Activated CD8-positive, alpha-beta memory T cell treated with anti-CD3 and anti-CD28 coated beads for 1 hour (primary cell): ENCODE data around the gene BAZ2B.
"Not testable (repeated sequence)": the region's sequence is repeated elsewhere in the genome, so short reads cannot be mapped to it uniquely, and the experiment has no call there.

Experiments used
- DNase-seq, 2 donors: peaks; one replicate each; pipeline ENCODE4 v3.0.0-alpha.2; 2020; ENCODE audit warnings: low read depth in 1 of 2; ENCODE audit errors: extremely low read depth in 1 of 2

BAZ2B gene, protein sequence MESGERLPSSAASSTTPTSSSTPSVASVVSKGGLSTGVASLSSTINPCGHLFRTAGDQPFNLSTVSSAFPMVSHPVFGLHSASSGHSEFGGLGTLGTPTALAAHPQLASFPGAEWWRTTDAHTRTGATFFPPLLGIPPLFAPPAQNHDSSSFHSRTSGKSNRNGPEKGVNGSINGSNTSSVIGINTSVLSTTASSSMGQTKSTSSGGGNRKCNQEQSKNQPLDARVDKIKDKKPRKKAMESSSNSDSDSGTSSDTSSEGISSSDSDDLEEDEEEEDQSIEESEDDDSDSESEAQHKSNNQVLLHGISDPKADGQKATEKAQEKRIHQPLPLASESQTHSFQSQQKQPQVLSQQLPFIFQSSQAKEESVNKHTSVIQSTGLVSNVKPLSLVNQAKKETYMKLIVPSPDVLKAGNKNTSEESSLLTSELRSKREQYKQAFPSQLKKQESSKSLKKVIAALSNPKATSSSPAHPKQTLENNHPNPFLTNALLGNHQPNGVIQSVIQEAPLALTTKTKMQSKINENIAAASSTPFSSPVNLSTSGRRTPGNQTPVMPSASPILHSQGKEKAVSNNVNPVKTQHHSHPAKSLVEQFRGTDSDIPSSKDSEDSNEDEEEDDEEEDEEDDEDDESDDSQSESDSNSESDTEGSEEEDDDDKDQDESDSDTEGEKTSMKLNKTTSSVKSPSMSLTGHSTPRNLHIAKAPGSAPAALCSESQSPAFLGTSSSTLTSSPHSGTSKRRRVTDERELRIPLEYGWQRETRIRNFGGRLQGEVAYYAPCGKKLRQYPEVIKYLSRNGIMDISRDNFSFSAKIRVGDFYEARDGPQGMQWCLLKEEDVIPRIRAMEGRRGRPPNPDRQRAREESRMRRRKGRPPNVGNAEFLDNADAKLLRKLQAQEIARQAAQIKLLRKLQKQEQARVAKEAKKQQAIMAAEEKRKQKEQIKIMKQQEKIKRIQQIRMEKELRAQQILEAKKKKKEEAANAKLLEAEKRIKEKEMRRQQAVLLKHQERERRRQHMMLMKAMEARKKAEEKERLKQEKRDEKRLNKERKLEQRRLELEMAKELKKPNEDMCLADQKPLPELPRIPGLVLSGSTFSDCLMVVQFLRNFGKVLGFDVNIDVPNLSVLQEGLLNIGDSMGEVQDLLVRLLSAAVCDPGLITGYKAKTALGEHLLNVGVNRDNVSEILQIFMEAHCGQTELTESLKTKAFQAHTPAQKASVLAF (N-terminal part only)

DNA sequence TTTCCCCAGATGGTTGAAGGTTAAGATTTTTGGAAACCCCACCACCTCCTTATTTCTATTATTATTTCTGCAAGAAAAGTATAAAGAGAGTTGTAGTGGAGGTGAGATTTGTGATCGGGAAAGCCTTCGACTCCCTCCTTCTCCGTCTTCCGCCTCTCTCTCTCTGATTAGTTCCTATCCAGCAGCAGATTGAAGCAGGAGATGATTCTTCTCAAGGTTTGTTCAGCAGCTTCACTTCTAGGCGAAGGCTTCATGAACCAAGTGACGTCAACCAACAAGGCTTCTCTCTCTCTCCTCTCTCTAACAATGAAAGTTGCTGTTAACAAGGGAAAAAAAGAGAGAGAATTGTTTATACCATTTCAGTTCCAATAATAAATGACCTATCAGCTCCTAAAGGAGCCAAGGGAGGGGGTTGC lies at the start of gene BAZ2B:
Gene BAZ2B (minus strand): TSS at position 263 of the 416 bp plus-strand sequence. CDS start 137,829 bp downstream, outside the sequence.
- DNase-seq: no peak

DNA sequence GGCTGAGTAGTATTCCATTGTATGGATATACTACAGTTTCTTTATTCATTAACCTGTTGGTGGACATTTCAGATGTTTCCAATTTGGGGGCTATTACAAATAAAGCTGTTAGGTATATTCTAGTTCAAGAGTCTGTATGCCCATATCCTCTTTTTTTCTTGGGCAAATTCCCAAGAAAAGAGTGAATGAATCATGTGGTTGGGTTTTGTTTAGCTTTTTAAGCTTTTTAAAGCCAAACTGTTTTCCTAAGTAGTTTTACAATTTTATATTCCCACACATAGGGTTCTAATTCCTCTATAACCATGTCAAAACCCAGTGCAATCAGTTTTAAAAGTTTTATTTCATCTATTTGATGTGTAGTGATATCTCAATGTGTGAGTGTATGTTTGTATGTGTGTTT lies 44.9 kb upstream of the BAZ2B start:
- no peak for DNase-seq

DNA sequence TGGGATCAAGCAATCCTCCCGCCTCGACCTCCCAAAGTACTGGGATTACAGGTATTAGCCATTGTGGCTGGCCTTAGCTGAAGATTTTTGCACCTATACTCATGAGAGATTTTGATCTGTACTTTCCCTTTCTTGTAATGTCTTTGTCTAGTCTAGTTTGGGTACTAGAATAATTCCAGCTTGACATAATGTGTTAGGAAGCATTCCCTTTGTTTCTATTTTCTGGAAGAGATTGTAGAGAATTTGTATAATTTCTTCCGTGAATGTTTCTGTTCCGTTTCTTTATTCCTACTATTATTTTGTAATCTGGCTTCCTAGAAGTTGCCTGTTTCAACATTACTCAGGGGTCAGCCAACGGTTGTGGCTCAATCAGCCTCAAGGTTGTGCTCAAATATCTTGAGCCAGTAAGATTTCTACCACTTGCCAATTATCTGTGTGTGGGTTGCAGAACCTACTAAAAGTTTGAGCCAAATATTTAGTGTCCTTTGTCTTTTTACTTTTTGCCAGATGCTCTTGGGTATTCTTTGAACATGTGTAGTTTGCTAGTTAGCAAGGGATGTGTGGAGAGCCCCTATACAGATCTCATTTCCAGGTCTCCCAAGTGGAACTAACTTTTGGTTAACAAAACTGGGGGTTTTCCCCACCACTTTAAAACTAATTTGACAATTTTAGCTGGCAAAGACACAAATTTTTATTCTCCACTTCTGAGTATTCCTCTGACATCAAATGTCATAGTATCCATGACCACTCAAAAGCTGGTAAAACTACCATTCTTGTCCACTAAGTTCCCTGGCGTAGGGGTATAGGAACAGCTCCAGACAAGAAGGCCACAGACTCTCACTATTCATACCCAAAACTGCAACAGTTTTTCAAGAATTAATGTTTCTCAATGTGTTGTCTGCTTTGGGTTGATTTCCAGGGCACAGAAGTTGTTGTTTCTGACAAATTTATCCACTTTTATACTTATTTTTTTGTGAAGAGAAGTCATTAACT lies 42.8 kb upstream of the BAZ2B start:
- DNase-seq: no peak

DNA sequence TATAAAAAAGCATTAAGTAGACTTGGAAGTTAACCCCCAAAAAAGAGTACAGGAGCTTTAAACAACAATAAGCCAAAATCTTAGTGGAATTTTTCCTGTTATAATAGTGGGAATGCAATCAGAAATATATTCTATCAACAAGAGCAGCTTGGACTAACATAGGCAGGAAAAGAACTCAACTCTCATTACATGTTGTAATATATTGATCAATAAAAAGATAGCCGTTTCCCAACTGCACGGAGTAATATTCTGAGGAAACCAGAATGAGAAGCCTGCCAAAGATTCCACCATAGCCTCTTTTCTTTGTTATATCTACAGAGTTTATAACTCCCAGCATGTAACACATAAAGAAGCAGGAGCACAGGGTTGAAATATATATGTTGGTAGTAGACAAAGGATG lies 37.6 kb upstream of the BAZ2B start:
- no peak for DNase-seq

DNA sequence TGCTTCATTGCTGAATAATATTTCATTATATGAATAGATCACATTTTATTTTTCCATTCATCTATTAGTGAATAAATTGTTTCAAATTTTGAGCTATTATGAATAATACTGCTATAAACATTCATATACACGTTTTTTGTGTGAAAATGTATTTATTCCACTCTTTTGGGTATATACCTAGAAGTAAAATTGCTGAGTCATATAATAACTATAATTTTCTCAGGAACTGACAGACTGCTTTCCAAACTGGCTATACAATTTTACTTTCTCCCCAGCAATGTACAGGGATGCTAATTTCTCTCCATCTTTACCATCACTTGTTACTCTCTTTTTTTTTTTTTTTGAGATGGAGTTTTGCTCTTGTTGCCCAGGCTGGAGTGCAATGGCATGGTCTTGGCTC lies 35.5 kb upstream of the BAZ2B start:
- no peak for DNase-seq

DNA sequence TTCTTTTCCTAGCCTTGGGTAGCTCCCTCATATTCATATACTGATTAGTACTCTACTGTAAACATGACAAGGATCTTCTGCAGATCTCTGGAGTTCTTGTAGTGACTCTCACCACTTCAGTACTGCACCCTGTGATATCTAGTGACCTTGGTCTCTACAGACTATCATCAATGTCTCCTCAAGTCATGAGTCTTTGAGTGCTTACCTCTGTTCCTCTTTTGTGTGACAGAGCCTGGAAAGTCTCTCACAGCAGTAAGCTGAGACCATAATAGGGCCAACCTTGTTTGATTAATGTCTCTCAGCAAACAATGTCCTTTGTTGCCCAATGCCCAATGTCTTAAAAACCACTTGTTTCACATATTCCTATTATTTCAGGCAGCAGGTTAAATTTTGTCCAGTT lies 34.2 kb upstream of the BAZ2B start:
- DNase-seq: no peak

DNA sequence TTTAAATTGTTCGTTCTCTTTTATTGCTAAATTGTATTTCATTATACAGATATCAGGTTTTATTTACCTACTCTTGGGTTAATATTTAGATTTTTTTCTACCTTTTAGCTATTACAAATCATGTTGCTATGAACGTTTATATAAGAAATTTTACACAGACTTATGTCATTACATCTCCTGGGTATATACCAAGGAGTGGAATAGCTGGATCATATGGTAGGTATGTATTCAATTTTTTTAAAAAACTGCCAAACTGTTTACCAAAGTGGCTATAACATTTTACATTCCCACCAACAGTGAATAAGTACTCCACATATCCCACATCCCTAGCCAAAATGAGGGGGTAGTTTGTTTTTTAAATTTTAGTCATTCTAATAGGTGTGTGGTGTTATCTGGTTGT lies 32.3 kb upstream of the BAZ2B start:
- DNase-seq: no peak

DNA sequence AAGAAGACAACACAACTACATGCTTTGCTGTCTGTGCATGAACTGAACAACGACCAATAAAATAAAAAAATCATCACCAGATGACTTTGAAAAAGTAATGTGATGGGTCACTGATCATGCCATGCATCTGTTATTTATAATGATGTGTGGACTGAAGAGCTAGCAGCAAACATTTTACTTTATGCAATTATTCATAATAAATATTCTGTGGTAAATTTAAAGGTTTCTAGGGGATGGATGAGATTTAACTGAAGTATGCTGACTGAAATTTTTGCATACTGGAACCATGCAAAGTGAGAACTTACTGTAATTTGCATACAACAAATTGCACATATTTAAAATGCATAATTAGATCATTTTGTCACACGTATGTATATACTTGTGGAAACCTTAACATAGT lies 31.3 kb upstream of the BAZ2B start:
- no peak for DNase-seq

DNA sequence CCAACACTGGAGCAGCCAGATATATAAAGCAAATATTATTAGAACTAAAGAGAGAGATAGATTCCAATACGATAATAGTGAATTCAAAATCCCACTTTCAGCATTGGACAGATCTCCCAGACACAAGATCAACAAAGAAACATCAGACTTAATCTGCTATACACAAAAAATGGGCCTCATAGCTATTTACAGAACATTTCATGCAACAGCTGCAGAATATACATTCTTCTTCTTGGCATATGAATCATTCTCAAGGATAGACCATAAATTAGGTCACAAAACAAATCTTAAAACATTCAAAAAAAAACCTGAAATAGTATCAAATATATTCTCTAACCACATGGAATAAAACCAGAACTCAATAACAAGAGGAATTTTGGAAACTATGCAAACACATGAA lies 23.8 kb upstream of the BAZ2B start:
- no peak for DNase-seq

DNA sequence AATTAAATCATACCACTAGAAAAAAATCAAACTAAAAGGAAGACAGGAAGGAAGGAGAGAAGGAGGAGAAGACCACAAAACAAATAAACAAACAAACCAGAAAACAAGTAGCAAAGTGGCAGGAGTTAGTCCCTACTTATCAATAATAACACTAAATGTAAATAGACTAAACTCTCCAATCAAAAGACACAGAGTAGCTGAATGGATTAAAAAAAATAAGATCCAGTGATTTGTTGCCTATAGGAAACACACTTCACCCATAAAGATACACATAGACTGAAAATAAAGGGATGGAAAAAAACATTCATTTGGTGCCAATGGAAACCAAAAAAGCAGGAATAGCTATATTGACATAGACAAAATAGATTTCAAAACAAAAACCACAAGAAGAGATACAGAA lies 23.4 kb upstream of the BAZ2B start:
- no peak for DNase-seq

DNA sequence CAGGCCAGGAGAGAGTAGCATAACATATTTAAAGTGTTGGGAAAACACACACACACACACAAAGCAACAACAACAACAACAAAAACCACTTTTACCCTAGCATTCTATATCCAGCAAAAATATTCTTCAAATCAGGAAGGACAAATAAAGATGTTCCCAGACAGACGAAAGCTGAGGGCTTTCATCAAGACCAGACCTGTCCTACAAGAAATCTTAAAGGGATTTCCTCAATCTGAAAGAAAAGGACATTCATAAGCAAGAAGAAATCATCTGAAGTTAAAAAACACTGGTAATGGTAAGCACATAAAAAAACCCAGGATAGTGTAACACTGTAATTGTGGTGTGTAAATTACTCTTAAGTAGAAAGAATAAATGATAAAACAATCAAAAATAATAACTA lies 22.7 kb upstream of the BAZ2B start:
- DNase-seq: no peak

DNA sequence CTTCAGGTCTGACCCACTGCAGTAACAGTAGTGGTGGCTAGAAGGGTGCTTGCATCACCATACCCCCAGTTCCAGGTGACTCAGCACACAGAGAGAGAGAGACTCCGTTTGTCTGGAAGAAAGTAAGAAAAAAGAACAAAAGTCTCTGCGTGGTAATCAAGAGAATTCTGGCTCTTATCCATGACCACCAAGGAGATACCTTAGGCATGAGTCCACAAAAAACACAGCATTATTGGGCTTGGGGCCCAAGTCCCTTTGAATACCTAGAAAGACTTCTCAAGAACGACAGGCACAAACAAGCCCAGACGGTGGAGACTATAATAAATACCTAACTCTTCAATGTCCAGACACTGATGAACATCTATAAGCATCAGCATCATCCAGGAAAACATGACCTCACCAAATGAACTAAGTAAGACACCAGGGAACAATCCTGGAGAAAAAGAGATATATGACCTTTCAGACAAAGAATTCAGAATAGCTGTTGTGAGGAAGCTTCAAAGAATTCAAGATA lies 21.7 kb upstream of the BAZ2B start:
- no peak for DNase-seq

DNA sequence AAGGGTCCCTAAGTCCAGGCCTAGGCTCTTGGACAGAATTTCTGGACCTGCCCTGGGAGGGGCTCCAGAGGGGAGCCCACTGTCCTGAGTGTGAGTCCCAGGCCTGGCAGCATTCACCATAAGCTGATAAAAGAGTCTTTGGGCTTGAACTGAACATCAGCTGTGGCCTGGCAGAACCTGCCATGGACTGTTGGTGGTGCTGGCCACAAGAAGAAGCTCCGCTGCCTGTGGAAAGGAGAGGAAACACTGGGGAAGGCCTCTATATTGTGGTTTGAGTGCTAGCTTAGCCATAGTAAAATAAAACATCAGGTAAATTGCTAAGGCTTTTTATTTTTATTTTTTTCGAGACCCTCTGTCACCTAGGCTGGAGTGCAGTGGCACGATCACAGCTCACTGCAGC lies 20.9 kb upstream of the BAZ2B start:
- DNase-seq: no peak

DNA sequence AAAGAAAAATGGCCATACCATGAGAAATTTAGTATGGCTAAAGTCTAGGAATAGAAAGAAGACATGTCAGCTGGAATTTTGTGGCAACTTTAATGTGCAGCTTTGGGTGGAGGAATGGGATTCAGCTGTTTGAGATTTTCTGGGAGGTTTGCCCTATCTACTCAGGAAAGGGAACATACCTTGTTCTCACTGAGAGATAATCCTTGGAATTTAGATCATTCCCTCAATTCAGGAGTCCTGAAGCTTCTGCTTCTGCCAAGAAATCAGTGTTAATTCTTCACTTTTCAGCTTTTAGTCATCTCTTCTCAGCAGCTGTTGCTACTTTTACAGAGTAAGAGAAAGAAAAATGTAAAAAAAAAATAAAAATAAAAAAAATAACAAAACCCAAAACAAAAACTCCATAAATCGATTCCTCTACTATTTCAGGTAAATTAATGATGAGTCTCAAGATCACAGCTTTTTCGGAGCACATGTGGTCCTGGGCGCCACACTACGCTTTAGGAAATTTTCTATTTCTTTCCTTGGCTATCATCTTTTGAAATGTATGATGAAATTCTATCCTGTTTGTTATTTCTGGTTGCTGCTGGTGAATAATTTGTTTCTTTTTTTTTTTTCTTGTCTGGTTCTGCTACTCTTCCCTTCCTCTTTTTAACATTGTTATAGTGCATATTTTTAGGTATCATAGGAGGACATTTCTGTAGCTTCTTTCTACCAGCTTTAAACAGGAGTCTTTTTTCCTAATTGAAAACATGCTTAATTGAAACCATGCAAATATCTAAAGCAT lies 18.9 kb upstream of the BAZ2B start:
- DNase-seq: no peak

DNA sequence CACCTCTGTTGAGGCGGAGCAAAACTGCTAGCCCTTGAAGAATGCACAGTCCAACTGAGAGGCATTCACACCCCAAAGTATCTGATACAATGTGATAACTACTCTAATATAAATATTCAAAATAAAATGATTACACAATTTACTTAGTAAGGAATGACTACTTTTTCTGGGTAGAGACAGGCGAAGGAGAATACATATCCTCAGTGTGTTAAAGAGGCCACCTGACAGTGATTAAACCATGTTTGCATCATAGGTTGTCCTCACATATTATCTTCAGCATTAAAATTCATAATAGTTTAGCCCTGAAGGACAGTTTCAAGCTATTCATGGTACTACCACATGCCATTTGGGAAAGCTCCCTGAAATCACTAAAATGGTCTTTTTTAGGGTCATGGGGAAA lies 16.9 kb upstream of the BAZ2B start:
- DNase-seq: no peak

DNA sequence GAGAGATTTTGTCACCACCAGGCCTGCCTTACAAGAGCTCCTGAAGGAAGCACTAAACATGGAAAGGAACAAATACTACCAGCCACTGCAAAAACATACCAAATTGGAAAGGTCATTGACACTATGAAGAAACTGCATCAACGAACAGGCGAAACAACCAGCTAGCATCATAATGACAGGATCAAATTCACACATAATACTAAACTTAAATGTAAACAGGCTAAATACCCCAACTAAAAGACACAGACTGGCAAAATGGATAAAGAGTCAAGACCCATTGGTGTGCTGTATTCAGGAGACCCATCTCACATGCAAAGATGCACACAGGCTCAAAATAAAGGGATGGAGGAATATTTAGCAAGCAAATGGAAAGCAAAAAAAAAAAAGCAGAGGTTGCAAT lies 9.3 kb upstream of the BAZ2B start:
- not testable (repeated sequence) for DNase-seq

DNA sequence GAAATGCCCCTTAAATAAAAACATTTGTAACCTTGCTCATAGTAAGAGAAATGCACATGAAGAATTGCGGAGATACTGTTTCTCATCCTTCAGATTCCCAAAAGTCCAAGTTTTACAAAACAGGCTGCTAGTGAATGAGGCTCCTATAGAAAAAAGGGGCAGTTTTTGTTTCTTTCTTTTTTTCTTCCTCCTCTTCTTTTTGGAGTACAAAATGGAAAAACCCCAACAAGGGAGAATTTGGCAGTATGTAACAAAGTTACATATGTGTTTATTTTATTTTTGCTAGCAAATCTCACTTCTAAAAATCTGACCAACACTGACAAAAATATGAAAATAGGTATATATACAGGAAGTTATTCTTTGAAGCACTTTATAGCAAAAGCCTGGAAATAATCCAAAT lies 7.1 kb upstream of the BAZ2B start:
- DNase-seq: no peak

DNA sequence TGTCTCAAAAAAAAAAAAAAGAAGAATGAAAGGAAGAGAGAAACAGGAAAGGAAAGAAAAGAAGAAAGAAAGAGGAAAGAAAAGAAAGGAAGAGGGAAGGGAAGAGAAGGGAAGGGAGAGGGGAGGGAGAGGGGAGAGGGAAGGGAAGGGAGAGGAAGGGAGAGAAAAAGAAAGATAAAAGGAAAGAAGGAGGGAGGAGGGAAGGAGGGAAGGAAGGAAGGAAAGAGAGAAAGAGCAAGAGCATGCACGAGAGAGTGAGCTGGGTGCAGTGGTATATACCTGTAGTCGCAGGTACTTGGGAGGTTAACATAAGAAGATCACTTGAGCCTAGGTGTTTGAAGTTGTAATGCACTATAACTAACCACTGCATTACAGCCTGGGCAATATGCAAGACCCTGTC lies 6.6 kb upstream of the BAZ2B start:
- DNase-seq: no peak

DNA sequence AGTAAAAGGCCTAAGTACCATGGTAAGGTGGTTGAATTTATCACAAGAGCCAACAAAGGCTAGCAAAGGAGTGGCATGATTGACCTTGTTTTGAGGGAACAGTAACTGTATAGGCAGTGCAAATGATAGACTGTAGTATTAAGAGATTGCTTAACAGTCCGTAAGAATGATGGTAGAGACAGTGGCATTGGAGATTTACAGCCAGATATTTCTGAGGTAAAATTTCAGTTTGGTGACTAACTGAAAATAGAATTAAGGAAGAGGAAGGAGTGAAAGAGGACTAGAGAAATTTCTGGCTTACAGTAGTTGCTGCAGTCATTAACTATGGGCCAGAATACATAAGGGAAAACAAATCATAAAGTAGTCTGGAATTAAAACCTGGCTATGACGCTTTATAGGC lies 4.4 kb upstream of the BAZ2B start:
- DNase-seq: no peak
